Esophagus squamous epithelium (tissue), 5 donors: Measurements from ENCODE around the gene DRD3. TPM values are rescaled to one million over a fixed set of nuclear protein-coding genes. Genes with fewer than 3 reads are reported as not detected.

ENCODE experiments used
- DNase-seq: peaks from one replicate; lab custom pipeline; 2025; lab: John Stamatoyannopoulos, UW
- H3K27ac ChIP-seq, 4 donors: fragments of 200-600 bp; sonication (generic); one replicate each; pipeline ENCODE4 v1.5.1; 2016 to 2019; ENCODE audit warnings: mild to moderate bottlenecking in 1 of 4
- H3K27me3 ChIP-seq, 4 donors: fragments of 200-600 bp; sonication (generic); 1 replicate in 3 of 4; 2 replicates in 1 of 4; pipeline versions ENCODE4 v1.5.1 to v1.6.0; 2017 to 2021; ENCODE audit warnings: antibody characterized with exemption in 1 of 4
- H3K36me3 ChIP-seq, 3 donors: fragments of 200-600 bp; sonication (generic); one replicate each; pipeline ENCODE4 v1.5.1; 2016 to 2019
- H3K4me1 ChIP-seq, 3 donors: fragments of 200-600 bp; sonication (generic); one replicate each; pipeline ENCODE4 v1.5.1; 2017 to 2019
- H3K4me3 ChIP-seq, 4 donors: fragments of 200-600 bp; sonication (generic); 1 replicate in 3 of 4; 2 replicates in 1 of 4; pipeline ENCODE4 v1.5.1; 2016 to 2019; ENCODE audit warnings: mild to moderate bottlenecking in 2 of 4, moderate library complexity in 1 of 4
- H3K9me3 ChIP-seq, 3 donors: fragments of 200-600 bp; sonication (generic); one replicate each; pipeline ENCODE4 v1.5.1; 2016 to 2019
- CTCF ChIP-seq, 6 experiments: fragments of 450-650 bp in 4 of 6; fragments of 200-600 bp in 2 of 6; sonication (generic) in 2 of 6; IDR thresholded peaks; one replicate each; pipeline ENCODE4 v1.5.1; 2016 to 2019; ENCODE audit warnings: antibody characterized with exemption in 6 of 6, mild to moderate bottlenecking in 4 of 6, moderate library complexity in 4 of 6
- POLR2A ChIP-seq, 4 donors: fragments of 450-650 bp; IDR thresholded peaks; one replicate each; pipeline ENCODE4 v1.6.1; 2017; ENCODE audit warnings: antibody characterized with exemption in 4 of 4, mild to moderate bottlenecking in 4 of 4, moderate library complexity in 3 of 4
- WGBS, 2 donors: methylation state at CpG; one replicate each; pipeline ENCODE4 v1.1.5; 2018; 5-methylcytosine and 5-hydroxymethylcytosine counted together
- intact Hi-C: fragments of 100-400 bp; cut with DNase I; formaldehyde crosslinking; loops from one replicate; pipeline ENCODE4 v1.15.0; 2022
- total RNA-seq, 4 donors: library from RNA; depleted of rRNA; stranded (reverse); fragments of >200 nt; gene quantifications; one replicate each; pipeline ENCODE4 v1.1.0, GENCODE V29; 2016
- donor health status: DM: yes; HTN: yes; CAD: no.

Gene DRD3
- total RNA-seq, 4 donors from 2014 or later: not detected

DNA sequence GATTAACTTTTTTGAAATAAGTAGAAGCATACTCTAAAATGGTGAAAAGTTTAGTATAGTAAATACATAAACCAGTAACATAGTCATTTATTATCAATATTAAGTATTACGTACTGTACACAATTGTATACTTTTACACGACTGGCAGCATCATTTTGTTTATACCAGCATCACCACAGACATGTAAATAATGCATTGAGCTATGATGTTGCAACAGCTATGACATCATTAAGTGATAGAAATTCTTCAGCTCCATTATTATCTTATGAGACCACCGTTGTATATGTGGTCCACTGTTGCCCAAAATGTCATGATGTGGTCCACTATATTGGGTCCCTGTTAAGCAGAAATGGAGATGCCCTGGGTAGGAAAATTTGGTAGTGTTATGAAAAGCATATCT lies 51.3 kb downstream of the DRD3 start:
- H3K4me1 ChIP-seq: peaks cover 0 to 7% (median 1%) of the 10 kb centered on the region in 3 donors
- intact Hi-C loops: no loop called here
- DNase-seq: no peak
- no peaks in the 10 kb centered on the region for H3K36me3 ChIP-seq
- no peak overlapping the region for H3K27ac ChIP-seq
- no peaks in the 10 kb centered on the region for H3K27me3 ChIP-seq
- TF ChIP-seq POLR2A (IDR thresholded peaks at IDR 0.05) (no peak), CTCF (IDR thresholded peaks at IDR 0.05) (no peak)
- 74 to 91% methylated on average over 3 of the region's 3 CpGs for WGBS, 2 donors
- H3K9me3 ChIP-seq: no peaks in the 10 kb centered on the region
- H3K4me3 ChIP-seq: no peak overlapping the region

DNA sequence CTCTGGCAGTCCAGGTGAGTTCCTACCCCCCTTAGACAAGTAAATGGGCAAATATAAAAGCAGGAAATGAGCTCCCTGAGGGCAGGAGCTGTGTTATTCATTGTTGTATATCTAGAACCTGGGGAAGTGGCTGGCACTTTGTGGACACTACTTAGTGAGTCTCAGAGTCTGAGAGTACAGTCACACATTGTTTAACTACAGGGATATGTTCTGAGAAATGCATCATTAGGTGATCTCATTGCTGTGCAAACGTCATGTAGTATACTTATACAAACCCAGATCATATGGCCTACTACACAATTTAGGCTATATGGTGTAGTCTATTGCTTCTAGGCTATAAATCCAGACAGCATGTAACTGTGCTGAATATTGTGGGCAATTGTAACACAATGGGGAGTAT lies 52.4 kb downstream of the DRD3 start:
- H3K36me3 ChIP-seq: no peaks in the 10 kb centered on the region
- H3K9me3 ChIP-seq: no peaks in the 10 kb centered on the region
- no peak overlapping the region for H3K4me3 ChIP-seq
- intact Hi-C loops: no loop called here
- 20 to 62% methylated on average over 1 of the region's 1 CpG for WGBS, 2 donors
- H3K4me1 ChIP-seq: peaks cover 3 to 17% (median 4%) of the 10 kb centered on the region in 3 donors
- TF ChIP-seq CTCF (IDR thresholded peaks at IDR 0.05): no peak
- no peak for TF ChIP-seq POLR2A (IDR thresholded peaks at IDR 0.05)
- DNase-seq: no peak
- no peaks in the 10 kb centered on the region for H3K27me3 ChIP-seq
- H3K27ac ChIP-seq: no peak overlapping the region

- peaks cover 3 to 19% (median 4%) of the 10 kb centered on the region in 3 donors for H3K4me1 ChIP-seq
- H3K4me3 ChIP-seq: no peak overlapping the region
- intact Hi-C loops: no loop called here
- TF ChIP-seq CTCF (IDR thresholded peaks at IDR 0.05) (no peak), POLR2A (IDR thresholded peaks at IDR 0.05) (no peak)
- H3K27me3 ChIP-seq: no peaks in the 10 kb centered on the region
- peak overlapping the region; percentile 4 to 51 (median 34) for H3K27ac ChIP-seq
- H3K9me3 ChIP-seq: no peaks in the 10 kb centered on the region
- 16 to 31% methylated on average over 4 of the region's 4 CpGs for WGBS, 2 donors
- no peaks in the 10 kb centered on the region for H3K36me3 ChIP-seq
- no peak for DNase-seq
Observed at GRCh38 chr3:114122027-114122709, 56.7 kb downstream of the DRD3 start.

GRCh38 chr3:114120211-114120610 lies 58.6 kb downstream of the DRD3 start:
- H3K4me1 ChIP-seq: peaks cover 3 to 19% (median 4%) of the 10 kb centered on the region in 3 donors
- no peaks in the 10 kb centered on the region for H3K36me3 ChIP-seq
- H3K27me3 ChIP-seq: no peaks in the 10 kb centered on the region
- DNase-seq: no peak
- no peak for TF ChIP-seq CTCF (IDR thresholded peaks at IDR 0.05)
- no peak for TF ChIP-seq POLR2A (IDR thresholded peaks at IDR 0.05)
- WGBS, 2 donors: 87 to 94% methylated on average over 3 of the region's 3 CpGs
- H3K9me3 ChIP-seq: no peaks in the 10 kb centered on the region
- no peak overlapping the region for H3K4me3 ChIP-seq
- no peak overlapping the region for H3K27ac ChIP-seq
- intact Hi-C loops: no loop called here

GRCh38 chr3:114119776-114120175 lies 59.1 kb downstream of the DRD3 start:
- Histone ChIP-seq H3K4me3 (no peak overlapping the region), H3K4me1 (peaks cover 3 to 19% (median 4%) of the 10 kb centered on the region in 3 donors), H3K27ac (no peak overlapping the region), H3K9me3 (no peaks in the 10 kb centered on the region), H3K36me3 (no peaks in the 10 kb centered on the region), H3K27me3 (peaks cover 0 to 1% (median 0%) of the 10 kb centered on the region in 4 donors)
- WGBS, 2 donors: 32 to 33% methylated on average over 1 of the region's 1 CpG
- no peak for DNase-seq
- TF ChIP-seq POLR2A (IDR thresholded peaks at IDR 0.05) (no peak), CTCF (IDR thresholded peaks at IDR 0.05) (no peak)
- intact Hi-C loops: no loop called here
